Left lung (tissue), 10 donors: ENCODE results near the gene CASP6. TPM values are rescaled to one million over a fixed set of nuclear protein-coding genes. Genes with fewer than 3 reads are reported as not detected.

Experiments used
- ATAC-seq: fragments of 200-7000 bp; cut with Tn5 transposase; one replicate; pipeline ENCODE4 v1.9.1; 2020; ENCODE audit warnings: moderate library complexity
- DNase-seq, 4 donors: peaks; one replicate each; pipeline ENCODE4 v3.0.0-alpha.2; 2013 to 2020
- H3K27ac ChIP-seq, 2 donors: fragments of 200-600 bp; sonication (generic) in 1 of 2; one replicate each; pipeline versions ENCODE4 v1.5.0 to v1.8.0; 2020 to 2021
- H3K27me3 ChIP-seq, 2 donors: fragments of 200-600 bp; sonication (generic) in 1 of 2; one replicate each; pipeline versions ENCODE4 v1.5.0 to v1.8.0; 2020 to 2021
- H3K36me3 ChIP-seq, 2 donors: fragments of 200-600 bp; sonication (generic) in 1 of 2; one replicate each; pipeline versions ENCODE4 v1.5.0 to v1.8.0; 2020 to 2021
- H3K4me1 ChIP-seq, 2 donors: fragments of 200-600 bp; one replicate each; pipeline ENCODE4 v1.8.0; 2021
- H3K4me3 ChIP-seq, 2 donors: fragments of 200-600 bp; sonication (generic) in 1 of 2; one replicate each; pipeline versions ENCODE4 v1.5.0 to v1.8.0; 2020 to 2021; ENCODE audit warnings: mild to moderate bottlenecking in 1 of 2
- H3K9me3 ChIP-seq, 2 donors: fragments of 200-600 bp; sonication (generic) in 1 of 2; one replicate each; pipeline versions ENCODE4 v1.5.0 to v1.8.0; 2020 to 2021
- intact Hi-C, 2 donors: fragments of 100-400 bp; cut with DNase I; formaldehyde crosslinking; loops; one replicate each; pipeline versions ENCODE4 v1.11.2 to v1.14.2; 2022
- polyA plus RNA-seq, 6 donors: library from polyadenylated mRNA; unstranded; fragments of 120-200 nt; gene quantifications; one replicate each; pipeline ENCODE4 v1.2.1, GENCODE V29; 2013; ENCODE audit not compliant: insufficient read length in 6 of 6
- total RNA-seq, 2 donors: library from RNA; stranded (reverse); fragmentation: NEBNext Ultra II Directional; extraction: Animal tissue kit (Norgen Biotek cat#: 25700); gene quantifications; one replicate each; pipeline ENCODE4 v1.2.1, GENCODE V29; 2021
- TF ChIP-seq, protein P1 (sequence below), 2 donors: fragments of 200-600 bp; sonication (generic) in 1 of 2; IDR thresholded peaks; one replicate each; pipeline versions ENCODE4 v1.5.0 to v1.8.0; 2021; ENCODE audit warnings: antibody characterized with exemption in 2 of 2
- donor health status: DM: no; HTN: yes; CAD: no.
- donor health status: DM: no; HTN: no; CAD: no.

CASP6 gene
- total and polyA plus RNA-seq, 8 donors = 15.9 to 53.4 (median 43.6) TPM

DNA sequence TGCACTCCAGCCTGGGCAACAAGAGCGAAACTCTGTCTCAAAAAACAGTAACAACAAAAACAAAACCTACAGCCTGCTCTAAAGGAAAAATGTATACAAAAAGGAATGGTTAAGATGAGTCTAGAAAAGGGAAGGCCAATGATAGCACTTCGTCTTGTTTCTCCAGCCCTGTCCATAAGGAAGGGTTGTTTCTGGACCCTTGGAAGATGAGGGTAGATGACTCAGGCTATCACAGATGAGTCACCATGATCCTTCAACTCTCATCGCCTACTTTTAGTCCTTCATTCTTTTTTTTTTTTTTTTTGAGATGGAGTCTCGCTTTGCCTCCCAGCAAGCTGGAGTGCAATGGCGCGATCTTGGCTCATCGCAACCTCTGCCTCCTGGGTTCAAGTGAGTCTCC, 17.8 kb upstream of the CASP6 start:
- Histone ChIP-seq H3K9me3 (no peaks in the 10 kb centered on the region), H3K36me3 (peaks cover 0 to 12% of the 10 kb centered on the region in 2 donors), H3K4me1 (no peaks in the 10 kb centered on the region), H3K4me3 (no peak overlapping the region), H3K27me3 (no peaks in the 10 kb centered on the region), H3K27ac (no peak overlapping the region)
- TF ChIP-seq, protein P1, sequence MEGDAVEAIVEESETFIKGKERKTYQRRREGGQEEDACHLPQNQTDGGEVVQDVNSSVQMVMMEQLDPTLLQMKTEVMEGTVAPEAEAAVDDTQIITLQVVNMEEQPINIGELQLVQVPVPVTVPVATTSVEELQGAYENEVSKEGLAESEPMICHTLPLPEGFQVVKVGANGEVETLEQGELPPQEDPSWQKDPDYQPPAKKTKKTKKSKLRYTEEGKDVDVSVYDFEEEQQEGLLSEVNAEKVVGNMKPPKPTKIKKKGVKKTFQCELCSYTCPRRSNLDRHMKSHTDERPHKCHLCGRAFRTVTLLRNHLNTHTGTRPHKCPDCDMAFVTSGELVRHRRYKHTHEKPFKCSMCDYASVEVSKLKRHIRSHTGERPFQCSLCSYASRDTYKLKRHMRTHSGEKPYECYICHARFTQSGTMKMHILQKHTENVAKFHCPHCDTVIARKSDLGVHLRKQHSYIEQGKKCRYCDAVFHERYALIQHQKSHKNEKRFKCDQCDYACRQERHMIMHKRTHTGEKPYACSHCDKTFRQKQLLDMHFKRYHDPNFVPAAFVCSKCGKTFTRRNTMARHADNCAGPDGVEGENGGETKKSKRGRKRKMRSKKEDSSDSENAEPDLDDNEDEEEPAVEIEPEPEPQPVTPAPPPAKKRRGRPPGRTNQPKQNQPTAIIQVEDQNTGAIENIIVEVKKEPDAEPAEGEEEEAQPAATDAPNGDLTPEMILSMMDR (IDR thresholded peaks at IDR 0.05) = no peak
- DNase-seq (no peak), ATAC-seq (no peak)
- intact Hi-C loops = no loop called here

DNA sequence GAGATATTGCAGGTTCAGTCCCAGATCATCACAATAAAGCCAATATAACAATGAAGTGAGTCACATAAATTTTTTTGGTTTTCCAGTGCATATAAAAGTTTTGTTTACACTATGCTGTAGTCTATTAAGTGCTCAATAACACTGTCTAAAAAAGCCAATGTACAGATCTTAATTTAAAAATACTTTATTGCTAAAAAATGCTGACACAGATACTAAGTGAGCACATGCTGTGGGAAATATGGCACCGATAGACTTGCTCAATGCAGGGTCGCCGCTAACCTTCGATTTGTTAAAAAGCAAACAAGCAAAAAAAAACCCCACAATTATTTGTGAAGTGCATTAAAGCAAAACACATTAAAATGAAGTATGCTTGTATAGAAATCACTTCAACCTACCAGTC, 16.4 kb upstream of the CASP6 start:
- Histone ChIP-seq H3K27me3 (no peaks in the 10 kb centered on the region), H3K36me3 (peaks cover 0 to 12% of the 10 kb centered on the region in 2 donors), H3K4me1 (no peaks in the 10 kb centered on the region), H3K9me3 (no peaks in the 10 kb centered on the region), H3K27ac (no peak overlapping the region), H3K4me3 (no peak overlapping the region)
- TF ChIP-seq, protein P1 (IDR thresholded peaks at IDR 0.05) = no peak
- ATAC-seq = no peak
- no peak for DNase-seq
- intact Hi-C loops = no loop called here

DNA sequence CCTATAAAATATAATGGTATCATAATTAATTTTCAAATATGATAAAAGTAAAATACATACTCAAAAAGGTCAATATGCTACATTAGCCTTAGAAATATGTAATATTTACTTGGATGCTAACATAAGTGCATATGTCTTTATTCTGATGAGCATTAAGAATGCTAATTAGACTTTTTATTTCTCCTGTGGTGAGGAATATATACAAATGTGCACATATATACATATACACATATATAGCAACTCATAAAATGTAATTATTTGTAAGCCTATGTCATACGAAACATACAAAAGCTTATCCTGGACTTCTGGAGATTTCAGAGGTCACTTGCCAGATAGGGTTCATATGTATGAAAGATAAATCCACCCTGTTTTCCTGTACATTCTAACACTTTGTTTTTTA, 15.5 kb upstream of the CASP6 start:
- TF ChIP-seq, protein P1 (IDR thresholded peaks at IDR 0.05) = no peak
- H3K4me3 ChIP-seq = no peak overlapping the region
- no peaks in the 10 kb centered on the region for H3K4me1 ChIP-seq
- peaks cover 0 to 18% of the 10 kb centered on the region in 2 donors for H3K36me3 ChIP-seq
- H3K9me3 ChIP-seq = no peaks in the 10 kb centered on the region
- H3K27ac ChIP-seq = no peak overlapping the region
- DNase-seq (no peak), ATAC-seq (no peak)
- no peaks in the 10 kb centered on the region for H3K27me3 ChIP-seq
- intact Hi-C loops = no loop called here

DNA sequence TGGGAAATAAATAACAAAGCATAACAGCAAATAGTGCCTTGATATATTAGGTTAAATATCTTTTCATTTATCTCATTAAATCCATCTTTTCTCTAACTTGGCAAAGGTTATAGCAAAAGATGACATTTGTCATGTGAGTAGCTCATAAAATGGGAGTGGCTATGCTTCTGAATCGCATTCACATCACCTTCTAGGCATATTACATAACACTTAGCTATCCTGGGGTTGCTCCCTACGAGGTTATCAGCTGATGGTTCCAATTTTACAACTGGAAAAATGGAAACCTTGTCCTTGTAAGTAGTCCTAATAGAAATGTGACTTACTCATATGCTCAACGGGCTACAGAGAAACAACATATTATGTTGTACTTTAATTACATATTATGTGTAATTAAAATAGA, 10.3 kb upstream of the CASP6 start:
- Histone ChIP-seq H3K4me1 (no peaks in the 10 kb centered on the region), H3K27me3 (no peaks in the 10 kb centered on the region), H3K27ac (no peak overlapping the region), H3K36me3 (peaks cover 0 to 34% of the 10 kb centered on the region in 2 donors), H3K9me3 (no peaks in the 10 kb centered on the region), H3K4me3 (no peak overlapping the region)
- intact Hi-C loops = no loop called here
- TF ChIP-seq, protein P1 (IDR thresholded peaks at IDR 0.05) = no peak
- ATAC-seq = no peak
- no peak for DNase-seq

DNA sequence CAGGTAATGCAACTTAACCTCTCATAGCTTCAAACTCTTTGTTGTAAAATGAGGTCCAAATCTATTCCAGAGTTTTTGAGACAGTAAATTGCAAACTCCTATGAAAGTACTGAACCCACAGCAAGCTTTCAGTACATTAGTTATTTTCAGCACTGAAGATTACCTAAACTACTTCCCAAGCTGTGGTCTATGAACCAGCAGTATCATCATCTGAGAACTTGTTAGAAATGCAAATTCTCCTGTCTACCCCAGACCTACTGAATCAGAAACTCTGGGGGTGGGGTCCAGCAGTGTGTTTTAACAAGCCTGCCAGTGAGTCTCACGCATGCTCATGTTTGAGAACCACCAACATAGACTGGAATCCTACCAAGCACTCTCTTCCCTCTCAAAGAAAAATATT, 5.7 kb upstream of the CASP6 start:
- TF ChIP-seq, protein P1 (IDR thresholded peaks at IDR 0.05) = no peak
- Histone ChIP-seq H3K36me3 (peaks cover 0 to 23% of the 10 kb centered on the region in 2 donors), H3K27ac (no peak overlapping the region), H3K9me3 (no peaks in the 10 kb centered on the region), H3K4me3 (no peak overlapping the region), H3K4me1 (peaks cover 0 to 5% of the 10 kb centered on the region in 2 donors), H3K27me3 (no peaks in the 10 kb centered on the region)
- no peak for ATAC-seq
- no peak for DNase-seq
- intact Hi-C loops = loop anchor here in 1 of 2 donors (10.0 kb wide), 1 partner anchor 274 kb away; the partner anchor contains the start of gene SEC24B
